GM12878 (cell line): ENCODE measurements around the gene COA1. TPM values are rescaled to one million over a fixed set of nuclear protein-coding genes. Genes with fewer than 3 reads are reported as not detected.
"Not testable (repeated sequence)": the region's sequence is repeated elsewhere in the genome, so short reads cannot be mapped to it uniquely, and the experiment has no call there.

Experiments used
- ATAC-seq: fragments of 200-7000 bp; cut with Tn5 transposase; 3 replicates; pipeline ENCODE4 v1.9.1; 2020; ENCODE audit warnings: mild to moderate bottlenecking, moderate library complexity
- BruUV-seq: library from RNA; stranded (reverse); fragments of 400-500 nt; replicated peaks from 2 replicates; lab custom pipeline; 2021; lab: Mats Ljungman, UMichigan
- CTCF ChIA-PET: fragments of 300-600 bp; sonication (Branson Sonifier 250); formaldehyde crosslinking; extraction: SDS; loops from one replicate; lab custom pipeline; 2021; ENCODE audit warnings: inconsistent platforms; lab: Yijun Ruan, JAX
- POLR2A ChIA-PET: fragments of 350-600 bp; formaldehyde crosslinking; extraction: SDS; loops from one replicate; lab custom pipeline; 2021; ENCODE audit warnings: inconsistent platforms; lab: Charles Lee
- RAD21 ChIA-PET: fragments of 300-600 bp; sonication (Branson Sonifier 250); formaldehyde crosslinking; loops from one replicate; lab custom pipeline; 2023; ENCODE audit warnings: antibody characterized with exemption; ENCODE audit not compliant: unreplicated experiment; lab: Charles Lee
- SMC1A ChIA-PET: fragments of 300-600 bp; sonication (Branson Sonifier 250); formaldehyde crosslinking; loops from one replicate; lab custom pipeline; 2023; ENCODE audit not compliant: unreplicated experiment, uncharacterized antibody; lab: Charles Lee
- DNase-seq: peaks from one replicate; pipeline ENCODE4 v3.0.0-alpha.2; 2011; ENCODE audit warnings: low read depth, low spot score
- FAIRE-seq: peaks from 3 replicates; lab custom pipeline; 2011; peaks lifted over from hg19 to GRCh38; lab: Jason Lieb, UNC
- H2AFZ ChIP-seq: 2 replicates; pipeline ENCODE4 v1.6.0; 2011; ENCODE audit warnings: low read depth, low read length, control low read depth; ENCODE audit not compliant: control insufficient read depth
- H3K27ac ChIP-seq: 2 replicates; pipeline ENCODE4 v1.5.1; 2011; ENCODE audit warnings: control low read depth; ENCODE audit not compliant: control insufficient read depth, insufficient read depth
- H3K27me3 ChIP-seq, 2 experiments: replicated peaks in 1 of 2; 2 replicates each; pipeline versions ENCODE4 v1.6.0 to v1.6.1; 2011; ENCODE audit warnings: low read length in 1 of 2; ENCODE audit not compliant: control insufficient read depth in 2 of 2, insufficient read depth in 2 of 2
- H3K36me3 ChIP-seq, 2 experiments: 2 replicates each; pipeline ENCODE4 v1.5.1; 2011; ENCODE audit warnings: low read length in 1 of 2; ENCODE audit not compliant: control insufficient read depth in 2 of 2, insufficient read depth in 2 of 2
- H3K4me1 ChIP-seq: 2 replicates; pipeline ENCODE4 v1.6.1; 2011; ENCODE audit warnings: mild to moderate bottlenecking, low read length, moderate library complexity, mixed read lengths; ENCODE audit not compliant: control insufficient read depth, insufficient read depth
- H3K4me2 ChIP-seq: 2 replicates; pipeline ENCODE4 v1.6.0; 2011; ENCODE audit warnings: control low read depth; ENCODE audit not compliant: control insufficient read depth, insufficient read depth
- H3K4me3 ChIP-seq: fragments of 200-600 bp; sonication (generic); 2 replicates; pipeline ENCODE4 v1.5.1; 2016
- H3K79me2 ChIP-seq: 2 replicates; pipeline ENCODE4 v1.6.0; 2011; ENCODE audit warnings: low read length; ENCODE audit not compliant: control insufficient read depth, insufficient read depth
- H3K9ac ChIP-seq: 2 replicates; pipeline ENCODE4 v1.8.0; 2011; ENCODE audit warnings: low read length, control low read depth, mixed read lengths; ENCODE audit not compliant: control insufficient read depth, insufficient read depth
- H3K9me3 ChIP-seq: replicated peaks from 3 replicates; pipeline ENCODE4 v1.5.1; 2011; ENCODE audit warnings: mild to moderate bottlenecking, low read length; ENCODE audit not compliant: control insufficient read depth, insufficient read depth
- H4K20me1 ChIP-seq: 2 replicates; pipeline ENCODE4 v1.6.0; 2011; ENCODE audit not compliant: control insufficient read depth, insufficient read depth
- CBFB ChIP-seq: IDR thresholded peaks from 2 replicates; pipeline ENCODE4 v1.6.1; 2016; ENCODE audit warnings: antibody characterized with exemption, low read depth
- CBX5 ChIP-seq: sonication (generic); IDR thresholded peaks from 2 replicates; pipeline ENCODE4 v1.6.1; 2016; ENCODE audit warnings: low read depth, moderate library complexity, mild to moderate bottlenecking, inconsistent platforms
- ETV6 ChIP-seq, 2 experiments: fragments of 450-650 bp in 1 of 2; IDR thresholded peaks in 1 of 2; conservative IDR thresholded peaks in 1 of 2; 2 replicates each; pipeline ENCODE4 v1.6.1; 2014; ENCODE audit warnings: antibody characterized with exemption in 1 of 2, borderline replicate concordance in 1 of 2, low read depth in 1 of 2, mild to moderate bottlenecking in 1 of 2, moderate library complexity in 1 of 2
- IRF3 ChIP-seq: fragments of 450-650 bp; IDR thresholded peaks from 2 replicates; pipeline ENCODE4 v1.6.1; 2014; ENCODE audit warnings: mild to moderate bottlenecking
- MXI1 ChIP-seq: fragments of 150-350 bp; IDR thresholded peaks from 2 replicates; pipeline ENCODE4 v1.6.1; 2011; ENCODE audit warnings: low read depth, mild to moderate bottlenecking, inconsistent platforms, low read length, improper control_type of control experiment
- YY1 ChIP-seq: IDR thresholded peaks from 2 replicates; pipeline ENCODE4 v1.6.1; 2011; ENCODE audit warnings: low read depth, mild to moderate bottlenecking, low read length
- ZBED1 ChIP-seq: IDR thresholded peaks from 2 replicates; pipeline ENCODE4 v1.6.1; 2016; ENCODE audit warnings: borderline replicate concordance
- WGBS: methylation state at CpG from one replicate; pipeline ENCODE4 v1.1.6; 2016; ENCODE audit warnings: low lambda C conversion rate; ENCODE audit not compliant: insufficient replicate concordance, insufficient coverage; ENCODE audit errors: missing lambda C conversion rate; 5-methylcytosine and 5-hydroxymethylcytosine counted together
- in situ Hi-C: fragments of 300-500 bp; cut with MboI; formaldehyde crosslinking; loops from 9 replicates; pipeline ENCODE4 v1.14.3; 2018; ENCODE audit warnings: mixed read lengths
- intact Hi-C: fragments of 100-400 bp; cut with micrococcal nuclease; formaldehyde crosslinking; loops from one replicate; pipeline ENCODE4 v1.14.2; 2022; ENCODE audit not compliant: unreplicated experiment
- polyA plus RNA-seq, 11 experiments: library from polyadenylated mRNA; depleted of rRNA in 4 of 11; unstranded in 6 of 11; stranded (reverse) in 5 of 11; fragments of >200 nt; fragmentation: Nextera tagmentation in 4 of 11; fragmentation: Illumina TruSeq in 1 of 11; extraction: Ambion mirVana in 4 of 11; extraction: Trizol in 1 of 11; gene quantifications; 1 replicate in 1 of 11; 2 replicates in 10 of 11; pipeline versions ENCODE4 v1.2.1 to v1.2.3, GENCODE V29; 2011 to 2016; ENCODE audit warnings: inconsistent platforms in 2 of 11, missing spikeins in 2 of 11, low read depth in 1 of 11
- total RNA-seq, 4 experiments: library from RNA; depleted of rRNA in 3 of 4; stranded (reverse); fragments of >200 nt in 3 of 4; fragmentation: Illumina TruSeq in 1 of 4; extraction: Trizol in 1 of 4; gene quantifications; 2 replicates each; pipeline versions ENCODE4 v1.2.1 to v1.2.3, GENCODE V29; 2013 to 2021

Gene COA1
- total and polyA plus RNA-seq, 10 of the 15 experiments (the other 5 are each of a cell fraction or from before 2014, with no cell fraction given) = 83.1 to 258 (median 111) TPM

- peaks cover 59% of the 10 kb centered on the region for H3K79me2 ChIP-seq
- SMC1A ChIA-PET = interaction anchor here (3.0 kb wide), 1 partner anchor 20 kb away, joined by 9 read pairs; no protein-coding TSS in a partner anchor
- FAIRE-seq, intact Hi-C loops, H4K20me1 ChIP-seq, in situ Hi-C loops, ATAC-seq, H3K9me3 ChIP-seq, H3K27me3 ChIP-seq, H3K4me2 ChIP-seq, H3K4me1 ChIP-seq, H3K27ac ChIP-seq, H2AFZ ChIP-seq, BruUV-seq, H3K4me3 ChIP-seq, DNase-seq, POLR2A ChIA-PET, H3K9ac ChIP-seq: not testable (repeated sequence)
- RAD21 ChIA-PET = interaction anchor here (1.3 to 1.6 kb wide), 2 partner anchors 16 to 133 kb away, joined by 3 to 5 read pairs; partner anchors contain the start of gene STK17A
- H3K36me3 ChIP-seq = peaks cover 3 to 12% of the 10 kb centered on the region in 2 experiments; a peak in 3 of 4 replicates
- CTCF ChIA-PET = interaction anchor here (0.6 to 7.6 kb wide), 6 partner anchors 16 to 281 kb away, joined by 3 to 100 read pairs (median 7); partner anchors contain the start of gene STK17A
- WGBS = 95% methylated on average over 2 of the region's 2 CpGs
Observed at GRCh38 chr7:43715966-43716365, 13.4 kb downstream of the COA1 start.

- Histone ChIP-seq H3K36me3 (peaks cover 0 to 11% of the 10 kb centered on the region in 2 experiments; a peak in 3 of 4 replicates), H3K27me3 (no peaks in the 10 kb centered on the region), H3K4me2 (no peak overlapping the region), H3K4me3 (no peak overlapping the region), H3K79me2 (peaks cover 57% of the 10 kb centered on the region), H3K9me3 (peaks cover 22% of the 10 kb centered on the region; the same call in 2 of the 3 replicates), H3K4me1 (no peaks in the 10 kb centered on the region), H2AFZ (no peak overlapping the region), H4K20me1 (no peaks in the 10 kb centered on the region), H3K27ac (no peak overlapping the region), H3K9ac (no peak overlapping the region)
- DNase-seq (no peak), ATAC-seq (peak; percentile 38), FAIRE-seq (no peak)
- TSS peak; percentile 15 for BruUV-seq
- ChIA-PET SMC1A (no interaction called here), POLR2A (no interaction called here), CTCF (interaction anchor here (1.6 to 2.1 kb wide), 2 partner anchors 9 to 129 kb away, joined by 4 to 9 read pairs; partner anchors contain the start of gene STK17A), RAD21 (interaction anchor here (0.6 kb wide), 1 partner anchor 118 kb away, joined by 3 read pairs; no protein-coding TSS in a partner anchor)
- WGBS = 100% methylated on average over 1 of the region's 1 CpG
- in situ Hi-C loops = no loop called here
- intact Hi-C loops = no loop called here
- TF ChIP-seq ZBED1 (no peak), YY1 (no peak), CBFB (no peak), ETV6 (conservative IDR thresholded peaks at IDR 0.05 in 1 of 2, IDR thresholded peaks at IDR 0.05 in 1 of 2; ENCODE audit: borderline replicate concordance in 1 of 2, low read depth in 1 of 2) (no peak), IRF3 (no peak), MXI1 (no peak), CBX5 (no peak)
Observed at GRCh38 chr7:43711503-43711902, 17.8 kb downstream of the COA1 start.

- BruUV-seq, H2AFZ ChIP-seq, DNase-seq, intact Hi-C loops, ATAC-seq, H3K4me3 ChIP-seq, H3K27me3 ChIP-seq, H4K20me1 ChIP-seq, H3K27ac ChIP-seq, POLR2A ChIA-PET, FAIRE-seq, RAD21 ChIA-PET, H3K9ac ChIP-seq, H3K4me2 ChIP-seq: not testable (repeated sequence)
- 97% methylated on average over 9 of the region's 9 CpGs for WGBS
- Histone ChIP-seq H3K4me1 (peaks cover 11% of the 10 kb centered on the region; the same call in 1 of the 2 replicates), H3K9me3 (peaks cover 37% of the 10 kb centered on the region; the same call in 2 of the 3 replicates), H3K79me2 (peaks cover 64% of the 10 kb centered on the region), H3K36me3 (peaks cover 6 to 14% of the 10 kb centered on the region in 2 experiments)
- ChIA-PET CTCF (interaction anchor here (0.6 to 0.9 kb wide), 2 partner anchors 10 to 123 kb away, joined by 3 to 4 read pairs; no protein-coding TSS in a partner anchor), SMC1A (interaction anchor here (1.1 kb wide), 1 partner anchor 14 kb away, joined by 3 read pairs; no protein-coding TSS in a partner anchor)
- in situ Hi-C loops = loop anchor here (10.0 kb wide), 1 partner anchor 253 kb away; no protein-coding TSS in a partner anchor
Observed at GRCh38 chr7:43708055-43708454, 21.3 kb downstream of the COA1 start.
